Inferior parietal cortex (tissue), 1 donor: ENCODE measurements around the gene ZNG1F.
"Not testable (repeated sequence)": the region's sequence is repeated elsewhere in the genome, so short reads cannot be mapped to it uniquely, and the experiment has no call there.

Experiments used
- DNase-seq: peaks from one replicate; pipeline ENCODE4 v3.0.0-alpha.2; 2016; ENCODE audit errors: extremely low spot score

The ZNG1F gene

DNA sequence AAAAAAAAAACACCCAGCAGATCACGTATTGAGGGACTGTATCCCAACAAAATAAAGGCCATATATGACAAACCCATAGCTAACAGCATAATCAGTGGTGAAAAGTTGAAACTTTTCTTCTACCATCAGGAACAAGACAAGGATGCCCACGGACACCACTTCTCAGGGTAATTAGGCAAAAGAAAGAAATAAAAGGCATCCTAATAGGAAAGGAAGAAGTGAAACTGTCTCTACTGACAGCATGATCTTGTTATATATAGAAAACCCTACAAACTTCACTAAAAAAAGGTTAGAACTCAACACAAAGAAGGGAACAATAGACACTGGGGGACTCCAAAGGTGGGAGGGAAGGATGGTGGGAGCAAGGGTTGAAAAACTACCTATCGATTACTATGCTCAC is 102.9 kb downstream of the ZNG1F start:
- DNase-seq, result not testable (repeated sequence)

DNA sequence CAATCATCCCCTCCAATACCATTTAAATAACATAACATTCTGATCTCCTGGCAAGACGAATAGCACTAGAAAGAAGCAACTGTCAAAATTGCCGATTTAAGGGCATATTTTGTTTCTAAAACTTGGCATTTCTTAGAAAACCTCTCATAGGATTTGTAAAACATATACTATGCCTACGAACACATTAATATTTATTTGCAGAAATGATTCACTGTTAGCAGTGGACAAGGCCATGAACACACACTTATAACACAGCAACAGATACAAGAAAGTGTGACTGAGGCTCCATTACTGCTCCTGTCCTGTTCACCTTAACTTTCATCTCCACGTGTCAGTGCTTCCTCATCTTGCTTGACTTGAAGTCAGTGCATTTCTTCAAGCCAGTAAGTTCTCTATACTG is 106.8 kb downstream of the ZNG1F start:
- not testable (repeated sequence) for DNase-seq
